H9 (cell line): Measurements from ENCODE around the gene SBK1. TPM values are rescaled to one million over a fixed set of nuclear protein-coding genes. Genes with fewer than 3 reads are reported as not detected.

Experiments used
- DNase-seq: peaks from one replicate; pipeline ENCODE4 v3.0.0-alpha.2; 2017
- H2AFZ ChIP-seq: one replicate; pipeline ENCODE4 v1.6.1; 2013; ENCODE audit warnings: mild to moderate bottlenecking, low read length, control low read depth, moderate library complexity
- H2AK5ac ChIP-seq: 2 replicates; pipeline ENCODE4 v1.6.1; 2013; ENCODE audit warnings: low read length, control low read depth, mixed read lengths; ENCODE audit not compliant: insufficient read length
- H2BK120ac ChIP-seq: one replicate; pipeline ENCODE4 v1.6.1; 2013; ENCODE audit warnings: low read depth, mild to moderate bottlenecking, low read length, control low read depth, inconsistent platforms; ENCODE audit not compliant: poor library complexity, severe bottlenecking
- H2BK12ac ChIP-seq: 2 replicates; pipeline ENCODE4 v1.6.1; 2013; ENCODE audit warnings: low read length, control low read depth, mixed read lengths, low read depth; ENCODE audit not compliant: insufficient read length
- H2BK15ac ChIP-seq: 2 replicates; pipeline ENCODE4 v1.6.1; 2013; ENCODE audit warnings: low read depth, low read length, control low read depth
- H2BK20ac ChIP-seq: one replicate; pipeline ENCODE4 v1.6.1; 2013; ENCODE audit warnings: low read depth, mild to moderate bottlenecking, low read length, control low read depth, inconsistent platforms; ENCODE audit not compliant: poor library complexity, severe bottlenecking
- H2BK5ac ChIP-seq: 2 replicates; pipeline ENCODE4 v1.6.1; 2013; ENCODE audit warnings: low read length, control low read depth, mixed read lengths; ENCODE audit not compliant: insufficient read length
- H3K14ac ChIP-seq: 2 replicates; pipeline ENCODE4 v1.6.1; 2013; ENCODE audit warnings: low read length, control low read depth; ENCODE audit not compliant: insufficient read depth
- H3K18ac ChIP-seq: 2 replicates; pipeline ENCODE4 v1.6.1; 2013; ENCODE audit warnings: low read depth, mild to moderate bottlenecking, mixed read lengths, low read length, control low read depth; ENCODE audit not compliant: insufficient read length
- H3K23ac ChIP-seq: 2 replicates; pipeline ENCODE4 v1.6.1; 2013; ENCODE audit warnings: low read length, control low read depth, mixed read lengths, low read depth; ENCODE audit not compliant: insufficient read length
- H3K23me2 ChIP-seq: 2 replicates; pipeline ENCODE4 v1.6.1; 2013; ENCODE audit warnings: low read depth, mild to moderate bottlenecking, mixed read lengths, low read length, control low read depth; ENCODE audit not compliant: insufficient read length, poor library complexity, severe bottlenecking
- H3K27ac ChIP-seq: 2 replicates; pipeline ENCODE4 v1.5.1; 2013; ENCODE audit warnings: low read length, control low read depth, mixed read lengths, low read depth; ENCODE audit not compliant: insufficient read length
- H3K27me3 ChIP-seq: 2 replicates; pipeline ENCODE4 v1.6.1; 2013; ENCODE audit warnings: low read length, control low read depth, inconsistent platforms; ENCODE audit not compliant: insufficient read depth
- H3K4ac ChIP-seq: 2 replicates; pipeline ENCODE4 v1.6.1; 2013; ENCODE audit warnings: low read depth, mild to moderate bottlenecking, control low read depth, inconsistent platforms, low read length, moderate library complexity
- H3K4me1 ChIP-seq: 2 replicates; pipeline ENCODE4 v1.6.1; 2013; ENCODE audit warnings: low read length, control low read depth, inconsistent platforms; ENCODE audit not compliant: insufficient read depth
- H3K4me2 ChIP-seq: 2 replicates; pipeline ENCODE4 v1.6.1; 2013; ENCODE audit warnings: low read length, control low read depth, mixed read lengths; ENCODE audit not compliant: insufficient read length, insufficient read depth
- H3K56ac ChIP-seq: 2 replicates; pipeline ENCODE4 v1.6.1; 2013; ENCODE audit warnings: low read depth, mild to moderate bottlenecking, mixed read lengths, low read length, control low read depth; ENCODE audit not compliant: insufficient read length
- H3K79me1 ChIP-seq: 2 replicates; pipeline ENCODE4 v1.6.1; 2013; ENCODE audit warnings: low read depth, mild to moderate bottlenecking, moderate library complexity, low read length, control low read depth, inconsistent platforms; ENCODE audit not compliant: insufficient read depth, poor library complexity, severe bottlenecking
- H3K79me2 ChIP-seq: 2 replicates; pipeline ENCODE4 v1.6.1; 2013; ENCODE audit warnings: low read length, control low read depth, inconsistent platforms; ENCODE audit not compliant: insufficient read depth
- H3K9ac ChIP-seq: 2 replicates; pipeline ENCODE4 v1.6.1; 2013; ENCODE audit warnings: low read length, control low read depth, mixed read lengths; ENCODE audit not compliant: insufficient read length; ENCODE audit errors: extremely low read depth
- H3K9me3 ChIP-seq: one replicate; pipeline ENCODE4 v1.6.1; 2013; ENCODE audit warnings: low read depth, low read length, inconsistent platforms; ENCODE audit not compliant: control insufficient read depth
- H3T11ph ChIP-seq: one replicate; pipeline ENCODE4 v1.6.1; 2013; ENCODE audit warnings: mild to moderate bottlenecking, low read length, control low read depth, inconsistent platforms
- H4K20me1 ChIP-seq: one replicate; pipeline ENCODE4 v1.6.1; 2013; ENCODE audit not compliant: control insufficient read depth, insufficient read length, insufficient read depth
- H4K5ac ChIP-seq: 2 replicates; pipeline ENCODE4 v1.6.1; 2013; ENCODE audit warnings: low read depth, mild to moderate bottlenecking, mixed read lengths, low read length, control low read depth; ENCODE audit not compliant: insufficient read length
- H4K8ac ChIP-seq: replicated peaks from 2 replicates; pipeline ENCODE4 v1.6.1; 2013; ENCODE audit warnings: low read length, control low read depth, mixed read lengths, low read depth; ENCODE audit not compliant: insufficient read length
- H4K91ac ChIP-seq: 2 replicates; pipeline ENCODE4 v1.6.1; 2013; ENCODE audit warnings: low read depth, mild to moderate bottlenecking, moderate library complexity, mixed read lengths, low read length, control low read depth; ENCODE audit not compliant: insufficient read length
- H3K27ac Mint-ChIP-seq, 3 experiments: 2 replicates in 2 of 3; 3 replicates in 1 of 3; pipeline ENCODE4 v1.8.0; 2020 to 2021; ENCODE audit warnings: mixed read lengths in 3 of 3, mild to moderate bottlenecking in 1 of 3, moderate library complexity in 1 of 3
- H3K27me3 Mint-ChIP-seq: 2 replicates; pipeline ENCODE4 v1.8.0; 2021; ENCODE audit warnings: low read depth, mild to moderate bottlenecking, moderate library complexity, mixed read lengths
- H3K36me3 Mint-ChIP-seq, 3 experiments: 2 replicates in 2 of 3; 3 replicates in 1 of 3; pipeline ENCODE4 v1.8.0; 2020 to 2021; ENCODE audit warnings: low read depth in 3 of 3, mixed read lengths in 3 of 3; ENCODE audit not compliant: insufficient read depth in 1 of 3
- H3K4me1 Mint-ChIP-seq, 2 experiments: 2 replicates each; pipeline ENCODE4 v1.8.0; 2020; ENCODE audit warnings: mixed read lengths in 2 of 2
- H3K4me3 Mint-ChIP-seq, 2 experiments: 2 replicates in 1 of 2; 3 replicates in 1 of 2; pipeline ENCODE4 v1.8.0; 2020 to 2021; ENCODE audit warnings: mild to moderate bottlenecking in 2 of 2, mixed read lengths in 2 of 2, moderate library complexity in 1 of 2
- H3K9me3 Mint-ChIP-seq, 2 experiments: 2 replicates in 1 of 2; 3 replicates in 1 of 2; pipeline ENCODE4 v1.8.0; 2020; ENCODE audit warnings: mild to moderate bottlenecking in 2 of 2, mixed read lengths in 2 of 2, moderate library complexity in 1 of 2
- CTCF ChIP-seq: fragments of 200-600 bp; sonication (generic); conservative IDR thresholded peaks from 3 replicates; pipeline ENCODE4 v1.8.0; 2021; ENCODE audit warnings: antibody characterized with exemption, mild to moderate bottlenecking
- WGBS: extraction: QIAGEN DNeasy Blood & Tissue Kit; methylation state at CpG from one replicate; pipeline ENCODE4 v1.1.7; 2013; ENCODE audit warnings: missing lambda C conversion rate, low lambda C conversion rate, mixed read lengths; ENCODE audit not compliant: insufficient read length; ENCODE audit errors: extremely low coverage; 5-methylcytosine and 5-hydroxymethylcytosine counted together
- total RNA-seq: library from RNA; stranded (reverse); gene quantifications from 2 replicates; pipeline ENCODE4 v1.2.1, GENCODE V29; 2021

The SBK1 gene
- total RNA-seq, 1 experiment from 2014 or later: 65.5 TPM

GRCh38 chr16:28264656-28265055 is 27.7 kb upstream of the SBK1 start:
- H3K4me1 ChIP-seq: peaks cover 4% of the 10 kb centered on the region; the same call in 1 of the 2 replicates
- H3K9ac ChIP-seq: no peak overlapping the region
- H3K27ac Mint-ChIP-seq: peak overlapping the region in 1 of 3 experiments; percentile 1; a peak in 1 of 7 replicates
- no peak overlapping the region for H4K91ac ChIP-seq
- no peak overlapping the region for H3K14ac ChIP-seq
- H4K8ac ChIP-seq: no peak overlapping the region
- no peak overlapping the region for H2BK120ac ChIP-seq
- H3K4ac ChIP-seq: no peak overlapping the region
- H3K4me3 Mint-ChIP-seq: no peak overlapping the region
- H3T11ph ChIP-seq: no peak overlapping the region
- TF ChIP-seq CTCF: no peak
- no peaks in the 10 kb centered on the region for H3K79me2 ChIP-seq
- H3K18ac ChIP-seq: no peak overlapping the region
- H3K27me3 Mint-ChIP-seq: no peaks in the 10 kb centered on the region; the same call in none of the 2 replicates
- no peaks in the 10 kb centered on the region for H3K27me3 ChIP-seq
- no peak overlapping the region for H3K23ac ChIP-seq
- no peak overlapping the region for H2BK20ac ChIP-seq
- no peaks in the 10 kb centered on the region for H3K9me3 Mint-ChIP-seq
- H3K4me1 Mint-ChIP-seq: peaks cover 15 to 33% of the 10 kb centered on the region in 2 experiments
- H3K36me3 Mint-ChIP-seq: no peaks in the 10 kb centered on the region
- H3K56ac ChIP-seq: no peak overlapping the region
- H3K27ac ChIP-seq: no peak overlapping the region
- H4K20me1 ChIP-seq: no peaks in the 10 kb centered on the region
- H3K79me1 ChIP-seq: no peaks in the 10 kb centered on the region
- peak; percentile 36 for DNase-seq
- no peaks in the 10 kb centered on the region for H3K9me3 ChIP-seq
- no CpG with 5 or more reads among the region's 14 CpGs for WGBS
- no peak overlapping the region for H2BK5ac ChIP-seq
- no peak overlapping the region for H2AFZ ChIP-seq
- H4K5ac ChIP-seq: no peak overlapping the region
- no peaks in the 10 kb centered on the region for H3K23me2 ChIP-seq
- H2AK5ac ChIP-seq: no peak overlapping the region
- no peak overlapping the region for H2BK12ac ChIP-seq
- no peak overlapping the region for H2BK15ac ChIP-seq
- no peak overlapping the region for H3K4me2 ChIP-seq
